HCT116 (cell line): ENCODE data around the gene FOXD1. TPM values are rescaled to one million over a fixed set of nuclear protein-coding genes. Genes with fewer than 3 reads are reported as not detected.

Source experiments
- ATAC-seq: fragments of 200-7000 bp; cut with Tn5 transposase; 2 replicates; pipeline ENCODE4 v1.9.1; 2020; ENCODE audit warnings: mild to moderate bottlenecking, moderate library complexity
- BruUV-seq: library from RNA; stranded (reverse); fragments of 400-500 nt; replicated peaks from 2 replicates; lab custom pipeline; 2021; lab: Mats Ljungman, UMichigan
- CTCF ChIA-PET: fragments of 300-600 bp; sonication (Branson Sonifier 250); formaldehyde crosslinking; loops from one replicate; lab custom pipeline; 2021; ENCODE audit warnings: antibody characterized with exemption; lab: Charles Lee
- POLR2A ChIA-PET: fragments of 300-600, 350-600 bp; sonication (Branson Sonifier 250); formaldehyde crosslinking; loops from one replicate; lab custom pipeline; 2021; ENCODE audit warnings: antibody characterized with exemption; lab: Charles Lee
- RAD21 ChIA-PET, 2 experiments: fragments of 300-600 bp; sonication (Branson Sonifier 250); formaldehyde crosslinking; loops; one replicate each; lab custom pipeline; 2023; ENCODE audit warnings: low total read pairs in 2 of 2; ENCODE audit not compliant: uncharacterized antibody in 2 of 2, unreplicated experiment in 2 of 2, low non-redundant PET in 1 of 2; lab: Charles Lee
- DNase-seq: peaks from one replicate; pipeline ENCODE4 v3.0.0-alpha.2; 2010; ENCODE audit warnings: low read depth, low spot score
- H2AFZ ChIP-seq: fragments of 200-600 bp; shearing (Covaris generic), sonication (generic); 2 replicates; pipeline ENCODE4 v1.6.1; 2017; ENCODE audit warnings: low read depth, mixed run types, mixed read lengths, antibody characterized with exemption, low read length; ENCODE audit not compliant: poor library complexity, severe bottlenecking
- H3K27ac ChIP-seq: 2 replicates; pipeline ENCODE4 v1.5.1; 2012; ENCODE audit warnings: low read depth, low read length
- H3K27me3 ChIP-seq: fragments of 200-600 bp; sonication (generic); 2 replicates; pipeline ENCODE4 v1.6.1; 2016; ENCODE audit warnings: mixed run types, low read length, mixed read lengths; ENCODE audit not compliant: insufficient read depth
- H3K36me3 ChIP-seq, 2 experiments: fragments of 200-500 bp in 1 of 2; fragments of 200-600 bp in 1 of 2; sonication (Bioruptor generic) in 1 of 2; sonication (generic) in 1 of 2; 2 replicates each; pipeline versions ENCODE4 v1.5.1 to v1.6.1; 2014 to 2016; ENCODE audit warnings: low read length in 2 of 2, inconsistent platforms in 1 of 2, mixed read lengths in 1 of 2, mixed run types in 1 of 2; ENCODE audit not compliant: insufficient read depth in 2 of 2, control insufficient read depth in 1 of 2
- H3K4me1 ChIP-seq, 2 experiments: fragments of 200-600 bp in 1 of 2; sonication (generic) in 1 of 2; 2 replicates each; pipeline versions ENCODE4 v1.5.1 to v1.6.1; 2012 to 2017; ENCODE audit warnings: low read length in 2 of 2, inconsistent platforms in 1 of 2, mild to moderate bottlenecking in 1 of 2, mixed read lengths in 1 of 2, mixed run types in 1 of 2, moderate library complexity in 1 of 2; ENCODE audit not compliant: insufficient read depth in 2 of 2, control insufficient read depth in 1 of 2
- H3K4me2 ChIP-seq: fragments of 200-600 bp; sonication (generic); 2 replicates; pipeline ENCODE4 v1.6.1; 2017; ENCODE audit warnings: mixed run types, low read length, mixed read lengths
- H3K4me3 ChIP-seq, 2 experiments: fragments of 200-600 bp in 1 of 2; sonication (generic) in 1 of 2; replicated peaks in 1 of 2; 2 replicates each; pipeline ENCODE4 v1.5.1; 2011 to 2016; ENCODE audit warnings: low read length in 2 of 2, control low read depth in 1 of 2, low read depth in 1 of 2, mild to moderate bottlenecking in 1 of 2, mixed read lengths in 1 of 2, mixed run types in 1 of 2
- H3K79me2 ChIP-seq: fragments of 200-600 bp; sonication (generic); 2 replicates; pipeline ENCODE4 v1.6.1; 2017; ENCODE audit warnings: mild to moderate bottlenecking, mixed run types, low read length, moderate library complexity, mixed read lengths; ENCODE audit not compliant: insufficient read depth
- H3K9ac ChIP-seq: fragments of 200-600 bp; sonication (generic); 2 replicates; pipeline ENCODE4 v1.6.1; 2016; ENCODE audit warnings: low read length, mixed read lengths
- H3K9me2 ChIP-seq: fragments of 200-600 bp; sonication (generic), shearing (Covaris generic); 2 replicates; pipeline ENCODE4 v1.6.1; 2017; ENCODE audit warnings: mixed run types, mild to moderate bottlenecking, moderate library complexity; ENCODE audit not compliant: insufficient read depth
- H3K9me3 ChIP-seq, 2 experiments: fragments of 200-500 bp in 1 of 2; fragments of 200-600 bp in 1 of 2; sonication (Bioruptor generic) in 1 of 2; sonication (generic) in 1 of 2; 2 replicates each; pipeline ENCODE4 v1.6.1; 2014 to 2017; ENCODE audit warnings: low read length in 2 of 2, mixed read lengths in 2 of 2, inconsistent platforms in 1 of 2, low read depth in 1 of 2, mild to moderate bottlenecking in 1 of 2, mixed run types in 1 of 2, moderate library complexity in 1 of 2; ENCODE audit not compliant: control insufficient read depth in 1 of 2, insufficient read depth in 1 of 2
- H4K20me1 ChIP-seq: fragments of 200-600 bp; sonication (generic), shearing (Covaris generic); 2 replicates; pipeline ENCODE4 v1.6.1; 2017; ENCODE audit warnings: mixed run types, mild to moderate bottlenecking, moderate library complexity; ENCODE audit not compliant: insufficient read depth
- CEBPB ChIP-seq: IDR thresholded peaks from 2 replicates; pipeline ENCODE4 v1.6.1; 2012; ENCODE audit warnings: low read depth
- EGR1 ChIP-seq: IDR thresholded peaks from 2 replicates; pipeline ENCODE4 v1.6.1; 2012; ENCODE audit warnings: low read depth
- EZH2 ChIP-seq: fragments of 200-600 bp; sonication (generic); IDR thresholded peaks from 2 replicates; pipeline ENCODE4 v1.6.1; 2017; ENCODE audit warnings: antibody characterized with exemption, mixed run types
- EZH2phosphoT487 ChIP-seq: fragments of 200-600 bp; IDR thresholded peaks from 2 replicates; pipeline ENCODE4 v1.6.1; 2018; ENCODE audit warnings: antibody characterized with exemption, borderline replicate concordance
- MAX ChIP-seq: IDR thresholded peaks from 2 replicates; pipeline ENCODE4 v1.6.1; 2012
- REST ChIP-seq: IDR thresholded peaks from 2 replicates; pipeline ENCODE4 v1.6.1; 2012; ENCODE audit warnings: low read depth
- YY1 ChIP-seq: IDR thresholded peaks from 2 replicates; pipeline ENCODE4 v1.6.1; 2011; ENCODE audit warnings: low read length, low read depth, moderate library complexity, mild to moderate bottlenecking; ENCODE audit not compliant: insufficient replicate concordance; ENCODE audit errors: extremely low read depth
- ZFX ChIP-seq: fragments of 450-650 bp; IDR thresholded peaks from 2 replicates; pipeline ENCODE4 v1.6.1; 2017
- intact Hi-C: fragments of 100-400 bp; cut with micrococcal nuclease; formaldehyde crosslinking; loops from 2 replicates; pipeline ENCODE4 v1.10.0; 2022
- total RNA-seq: library from RNA; stranded (reverse); gene quantifications from one replicate; pipeline ENCODE4 v1.2.1, GENCODE V29; 2021; ENCODE audit not compliant: unreplicated experiment

Gene FOXD1
- total RNA-seq, 1 experiment from 2014 or later = 26.8 TPM

- peaks cover 16% of the 10 kb centered on the region for H3K79me2 ChIP-seq
- no peaks in the 10 kb centered on the region for H4K20me1 ChIP-seq
- RAD21 ChIA-PET = no interaction called here
- no peak overlapping the region for H2AFZ ChIP-seq
- no TSS peak for BruUV-seq
- H3K4me1 ChIP-seq = peaks cover 14 to 32% of the 10 kb centered on the region in 2 experiments; a peak in 3 of 4 replicates
- no peaks in the 10 kb centered on the region for H3K9me3 ChIP-seq
- intact Hi-C loops = no loop called here
- H3K9ac ChIP-seq = no peak overlapping the region
- TF ChIP-seq EZH2phosphoT487 (no peak), MAX (no peak), REST (no peak), CEBPB (no peak), ZFX (no peak), EZH2 (no peak), EGR1 (no peak), YY1 (no peak)
- POLR2A ChIA-PET = no interaction called here
- no peak overlapping the region for H3K4me3 ChIP-seq
- H3K9me2 ChIP-seq = no peaks in the 10 kb centered on the region
- DNase-seq (no peak), ATAC-seq (no peak)
- no peak overlapping the region for H3K4me2 ChIP-seq
- H3K27ac ChIP-seq = no peak overlapping the region
- H3K27me3 ChIP-seq = no peaks in the 10 kb centered on the region
- H3K36me3 ChIP-seq = no peaks in the 10 kb centered on the region
- CTCF ChIA-PET = interaction anchor here (1.3 to 1.8 kb wide), 3 partner anchors 10 to 225 kb away, joined by 5 to 6 read pairs (median 5); no protein-coding TSS in a partner anchor
Observed at GRCh38 chr5:73441378-73441777, 7.2 kb downstream of the FOXD1 start.
